ENCODE results near the gene ITGB1. TPM values are rescaled to one million over a fixed set of nuclear protein-coding genes. Genes with fewer than 3 reads are reported as not detected.

Gene ITGB1
- total and polyA plus RNA-seq, 9 of the 15 experiments (the other 6 are each of a cell fraction or from before 2014, with no cell fraction given) = 40.2 to 194 (median 155) TPM

- TF ChIP-seq MLX (CRISPR knock-in tag; conservative IDR thresholded peaks at IDR 0.05) (no peak), ZNF143 (CRISPR knock-in tag; IDR thresholded peaks at IDR 0.05) (no peak), ZBED1 (IDR thresholded peaks at IDR 0.05) (0 out of 2 replicates have a peak, but pooled peaks have one; percentile 23), ZNF318 (IDR thresholded peaks at IDR 0.05; ENCODE audit: borderline replicate concordance in 1 of 2, low read depth in 1 of 2) (peak in 1 of 2 experiments; percentile 65; a peak in 1 of 4 replicates), ZNF583 (CRISPR knock-in tag; IDR thresholded peaks at IDR 0.05) (peak; percentile 65), NEUROD1 (IDR thresholded peaks at IDR 0.05; ENCODE audit: borderline replicate concordance, low read depth, low read length, partially characterized antibody) (no peak), AFF4 (CRISPR knock-in tag; IDR thresholded peaks at IDR 0.05) (peak; percentile 33; the same call in 1 of the 2 replicates), HMGN3 (IDR thresholded peaks at IDR 0.05; ENCODE audit: borderline replicate concordance, extremely low read depth, insufficient read length, low read depth, low read length) (peak; percentile 69), ATF3 (IDR thresholded peaks at IDR 0.05) (peak; percentile 91), ATF3 (CRISPR knock-in tag; conservative IDR thresholded peaks at IDR 0.05) (peak; percentile 36; the same call in 1 of the 2 replicates), TEAD1 (CRISPR knock-in tag; IDR thresholded peaks at IDR 0.05) (peak in 1 of 2 experiments; percentile 58; a peak in 1 of 4 replicates)
Observed at GRCh38 chr10:32980558-32981468, 22.8 kb upstream of the ITGB1 start (continued).
